H1 (cell line): ENCODE results near the gene KEL. TPM values are rescaled to one million over a fixed set of nuclear protein-coding genes. Genes with fewer than 3 reads are reported as not detected.

Source experiments
- SP4 ChIP-seq: IDR thresholded peaks from 2 replicates; pipeline ENCODE4 v1.6.1; 2012; ENCODE audit warnings: low read length, inconsistent platforms
- polyA plus RNA-seq, 7 experiments: library from polyadenylated mRNA; depleted of rRNA in 3 of 7; stranded (reverse) in 5 of 7; unstranded in 2 of 7; fragments of >200 nt in 5 of 7; fragments of 200-250 nt in 2 of 7; gene quantifications; 1 replicate in 5 of 7; 2 replicates in 1 of 7; 4 replicates in 1 of 7; pipeline versions ENCODE4 v1.2.1 to v1.2.3, GENCODE V29; 2011 to 2013; ENCODE audit warnings: missing spikeins in 2 of 7, mixed read lengths in 2 of 7
- total RNA-seq: library from RNA; stranded (reverse); fragmentation: NEBNext Ultra II Directional; extraction: Animal tissue kit (Norgen Biotek cat#: 25700); gene quantifications from 2 replicates; pipeline ENCODE4 v1.2.1, GENCODE V29; 2021

KEL gene
- total and polyA plus RNA-seq, 2 of the 8 experiments (the other 6 are each of a cell fraction or from before 2014, with no cell fraction given) = 1.8 to 1.9 TPM

GRCh38 chr7:143005632-143006260 lies 43.6 kb upstream of the KEL start (continued):
- TF ChIP-seq SP4 = no peak
